ENCODE results near the gene SLC25A23.
A peak's percentile ranks its signal among the peaks of the same experiment; 100 is the strongest.

- TF ChIP-seq POLR2A (IDR thresholded peaks at IDR 0.05), result no peak
- peak in 1 of 3 donors; percentile 86 for TF ChIP-seq POLR2AphosphoS5 (IDR thresholded peaks at IDR 0.05)
- TF ChIP-seq CTCF (IDR thresholded peaks at IDR 0.05), result no peak
Observed at GRCh38 chr19:6464070-6464873, 4.7 kb upstream of the SLC25A23 start, which contains the start of gene CRB3.
